ENCODE results near the gene MED16.

The MED16 gene

DNA sequence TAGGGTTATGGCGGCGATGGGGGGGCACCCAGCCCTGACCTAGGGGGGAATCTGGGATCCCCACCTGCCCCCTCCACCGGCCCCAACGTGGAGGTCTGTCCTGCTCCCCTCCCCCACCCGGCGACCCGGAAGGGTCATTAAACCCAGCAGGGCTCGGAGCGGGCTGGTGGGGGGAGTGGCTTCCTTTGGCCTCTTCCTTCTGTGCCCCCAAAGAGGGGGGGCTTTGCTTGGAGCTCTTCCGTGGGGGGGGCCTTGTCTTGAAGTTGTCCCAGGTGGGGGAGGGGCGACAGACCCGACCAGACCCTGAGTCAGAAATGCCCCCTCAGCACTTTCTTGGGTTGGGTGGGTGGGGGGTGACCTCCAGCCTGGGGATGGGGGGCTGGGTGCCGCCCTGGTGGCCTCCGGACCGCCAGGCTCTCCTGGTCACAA is 34.4 kb upstream of the MED16 start:
- no peak for DNase-seq

DNA sequence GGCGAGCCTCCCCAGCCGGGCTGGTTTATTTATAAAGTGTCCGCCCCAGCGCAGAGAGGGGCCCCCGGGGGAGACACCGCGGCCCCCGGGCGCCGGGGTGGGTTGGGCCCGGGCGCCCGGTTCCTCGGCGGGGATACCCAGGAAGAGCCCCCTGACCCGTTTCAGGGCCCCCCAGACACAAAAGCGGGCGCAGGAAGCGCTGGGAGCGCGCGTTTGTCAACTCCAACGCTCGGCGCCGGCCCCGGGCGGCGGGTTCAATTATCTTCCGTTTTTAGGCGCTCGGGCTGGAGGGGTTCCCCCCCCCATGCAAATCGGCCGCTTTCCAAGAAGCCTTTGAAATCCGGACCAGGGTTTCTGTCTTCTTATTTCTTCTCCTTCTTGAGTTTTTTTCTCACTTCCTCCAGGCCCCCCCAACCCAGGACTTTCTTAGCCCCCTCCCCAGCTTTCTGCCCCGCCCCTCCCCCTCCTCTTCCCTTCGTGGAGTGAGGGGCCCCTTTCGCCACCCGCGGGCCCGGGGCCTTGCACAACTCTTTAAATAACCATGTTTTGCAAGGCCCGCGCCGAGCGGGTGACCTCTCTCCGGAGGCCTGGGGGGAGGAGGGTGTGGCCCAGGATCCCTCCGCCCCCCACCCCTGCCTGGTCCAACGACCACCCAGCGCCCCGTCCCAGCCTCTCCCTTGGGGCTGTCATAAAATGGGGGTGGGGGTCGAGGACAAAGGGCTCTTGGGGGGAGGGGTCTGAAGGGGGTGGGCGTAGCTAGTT is 33.8 kb upstream of the MED16 start:
- DNase-seq = no peak

DNA sequence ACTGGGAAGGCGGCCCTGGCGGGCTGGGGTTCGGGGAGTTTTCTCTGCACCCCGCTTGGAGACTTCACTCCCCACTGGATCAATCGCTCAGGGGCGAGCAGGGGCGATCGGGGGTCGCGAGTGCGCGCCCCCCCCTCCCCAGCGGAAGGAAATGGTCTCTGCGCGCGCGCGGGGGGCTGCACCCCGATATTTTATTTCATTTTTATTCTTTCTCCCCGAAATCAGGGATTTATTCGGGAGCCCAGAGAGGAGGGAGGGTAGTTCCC is 33.3 kb upstream of the MED16 start:
- DNase-seq = no peak

DNA sequence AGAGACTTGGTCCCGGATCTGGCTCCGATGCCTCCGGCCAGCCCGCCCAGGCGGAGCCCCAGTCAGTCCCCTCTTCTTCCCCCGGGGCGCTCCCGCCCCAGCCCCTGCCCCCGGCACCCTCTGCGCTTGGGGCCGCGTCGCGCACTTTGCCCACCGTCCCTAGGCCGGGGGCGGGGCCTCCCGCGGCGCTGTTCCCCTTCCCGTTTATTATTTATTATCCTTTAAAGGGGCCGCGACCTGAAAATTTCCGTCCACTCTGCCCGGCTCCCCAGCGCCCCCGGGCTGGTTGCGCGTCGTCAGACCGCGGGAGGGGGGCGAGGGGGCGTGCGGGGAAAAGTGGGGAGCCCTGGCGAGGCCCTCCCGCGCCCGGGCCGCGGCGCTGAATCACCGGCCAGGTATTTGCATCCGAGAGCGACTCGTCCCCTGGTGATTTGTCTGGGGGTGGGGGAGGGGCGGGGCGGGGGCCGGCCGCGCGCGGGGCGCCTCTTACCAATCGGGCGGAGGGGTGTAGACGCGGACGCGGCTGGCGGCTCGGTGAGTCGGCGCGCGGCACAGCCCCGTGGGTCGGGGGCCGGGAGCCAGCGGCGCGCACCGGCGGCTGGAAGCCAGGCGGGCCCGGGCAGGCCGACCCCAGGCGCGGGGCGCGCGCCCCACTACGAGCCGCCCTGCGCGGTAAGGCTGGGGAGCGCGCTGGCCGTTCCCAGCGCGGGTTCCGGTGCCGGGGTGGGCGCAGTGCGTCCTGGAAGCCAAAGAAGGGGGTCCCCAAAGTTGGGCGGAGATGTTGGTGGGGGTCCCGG is 32.7 kb upstream of the MED16 start, which contains the start of gene ARID3A:
ARID3A (plus strand) TSS at position 510 of the 797 bp plus-strand sequence. CDS start 3,494 bp downstream, outside the sequence.
- peak; percentile 90 for DNase-seq

DNA sequence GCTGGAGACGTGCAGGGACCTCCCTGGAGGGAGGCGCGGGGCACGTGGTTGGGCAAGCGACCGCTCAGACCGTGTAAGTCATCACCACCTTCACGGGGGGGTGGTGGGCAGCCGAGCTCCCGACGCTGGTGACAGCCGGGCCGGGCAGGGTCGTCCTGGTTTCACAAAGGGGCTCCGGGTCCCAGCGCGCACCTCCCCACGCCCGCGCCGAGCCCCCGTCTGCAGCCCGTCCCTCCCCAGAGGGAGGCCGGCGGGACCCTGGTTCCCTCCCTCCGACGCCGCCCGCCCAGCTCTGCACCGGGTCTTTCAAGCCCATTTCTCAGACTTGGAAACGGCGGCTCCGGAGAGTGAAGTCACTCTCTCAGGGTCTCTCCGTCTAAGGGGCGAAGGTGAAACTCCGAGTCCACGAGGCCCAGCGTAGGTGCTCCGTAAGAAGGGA is 32.1 kb upstream of the MED16 start:
- no peak for DNase-seq

DNA sequence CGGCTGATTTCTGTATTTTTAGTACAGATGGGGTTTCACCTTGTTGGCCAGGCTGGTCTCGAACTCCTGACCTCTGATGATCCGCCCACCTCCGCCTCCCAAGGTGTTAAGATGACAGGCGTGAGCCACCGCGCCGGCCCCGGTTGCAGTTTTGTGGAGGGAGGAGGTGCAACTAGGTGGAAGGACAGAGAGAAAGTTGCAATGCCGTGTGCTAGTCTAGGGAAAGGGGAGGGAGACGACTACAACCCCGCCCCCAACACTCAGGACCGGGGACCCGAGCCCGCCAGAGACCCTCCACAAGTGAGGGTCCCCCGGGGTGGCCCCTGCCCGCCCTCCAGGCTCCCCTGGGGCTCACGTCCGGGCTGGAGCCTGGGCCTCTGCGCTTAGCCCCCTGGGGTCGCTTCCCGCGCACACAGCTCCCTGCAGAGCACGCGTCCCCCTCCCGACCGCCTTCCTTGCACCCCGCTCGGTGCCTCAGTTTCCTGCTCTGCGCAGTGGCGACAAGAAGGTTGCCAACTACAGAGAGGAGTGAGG is 31.6 kb upstream of the MED16 start:
- no peak for DNase-seq

DNA sequence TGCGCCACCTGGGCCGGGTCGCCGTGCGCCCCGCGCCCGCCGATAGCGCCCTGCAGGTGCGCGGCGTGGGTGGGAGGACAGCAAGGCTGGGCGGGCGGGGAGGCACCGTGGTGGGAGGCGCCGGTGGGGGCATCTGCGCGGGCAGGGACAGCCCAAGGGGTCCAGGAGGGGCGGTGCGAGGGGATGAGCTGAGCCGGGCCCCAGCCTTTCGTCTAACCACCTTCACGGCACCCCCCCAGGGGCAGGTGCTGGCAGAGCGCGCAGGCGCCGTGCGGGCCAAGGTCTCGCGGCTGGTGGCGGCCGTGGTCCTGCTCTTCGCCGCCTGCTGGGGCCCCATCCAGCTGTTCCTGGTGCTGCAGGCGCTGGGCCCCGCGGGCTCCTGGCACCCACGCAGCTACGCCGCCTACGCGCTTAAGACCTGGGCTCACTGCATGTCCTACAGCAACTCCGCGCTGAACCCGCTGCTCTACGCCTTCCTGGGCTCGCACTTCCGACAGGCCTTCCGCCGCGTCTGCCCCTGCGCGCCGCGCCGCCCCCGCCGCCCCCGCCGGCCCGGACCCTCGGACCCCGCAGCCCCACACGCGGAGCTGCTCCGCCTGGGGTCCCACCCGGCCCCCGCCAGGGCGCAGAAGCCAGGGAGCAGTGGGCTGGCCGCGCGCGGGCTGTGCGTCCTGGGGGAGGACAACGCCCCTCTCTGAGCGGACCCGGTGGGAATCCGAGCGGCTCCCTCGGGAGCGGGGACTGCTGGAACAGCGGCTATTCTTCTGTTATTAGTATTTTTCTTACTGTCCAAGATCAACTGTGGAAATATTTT is 27.3 kb upstream of the MED16 start:
- DNase-seq = no peak

DNA sequence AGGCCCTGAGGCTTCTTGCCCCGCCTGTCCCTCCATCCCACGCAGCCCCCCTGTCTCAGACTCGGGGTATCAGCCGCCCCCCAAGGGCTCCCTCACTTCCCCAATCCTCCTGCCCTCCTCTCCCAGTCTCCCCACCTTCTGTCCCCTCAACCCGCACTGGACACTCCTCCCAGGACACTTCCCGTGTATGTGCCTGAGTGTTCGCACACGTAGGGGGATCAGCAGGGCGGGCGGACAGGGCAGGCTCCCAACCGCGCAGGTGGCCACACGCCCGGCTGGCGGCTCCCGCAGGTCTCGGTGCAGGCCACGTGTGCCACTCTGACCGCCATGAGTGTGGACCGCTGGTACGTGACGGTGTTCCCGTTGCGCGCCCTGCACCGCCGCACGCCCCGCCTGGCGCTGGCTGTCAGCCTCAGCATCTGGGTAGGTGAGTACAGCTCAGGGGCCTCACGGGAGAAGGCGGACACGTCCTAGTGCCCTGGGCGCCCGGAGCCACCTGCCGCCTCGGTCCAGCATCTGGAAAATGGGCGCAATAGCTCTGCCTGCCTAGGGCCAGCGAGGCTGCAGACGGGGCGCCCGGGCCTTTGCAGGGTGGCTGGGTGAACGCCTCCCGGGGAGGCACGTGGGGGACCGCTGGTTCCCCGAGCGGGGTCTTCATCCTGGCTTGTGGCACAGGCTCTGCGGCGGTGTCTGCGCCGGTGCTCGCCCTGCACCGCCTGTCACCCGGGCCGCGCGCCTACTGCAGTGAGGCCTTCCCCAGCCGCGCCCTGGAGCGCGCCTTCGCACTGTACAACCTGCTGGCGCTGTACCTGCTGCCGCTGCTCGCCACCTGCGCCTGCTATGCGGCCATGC is 26.4 kb upstream of the MED16 start:
- DNase-seq = no peak

DNA sequence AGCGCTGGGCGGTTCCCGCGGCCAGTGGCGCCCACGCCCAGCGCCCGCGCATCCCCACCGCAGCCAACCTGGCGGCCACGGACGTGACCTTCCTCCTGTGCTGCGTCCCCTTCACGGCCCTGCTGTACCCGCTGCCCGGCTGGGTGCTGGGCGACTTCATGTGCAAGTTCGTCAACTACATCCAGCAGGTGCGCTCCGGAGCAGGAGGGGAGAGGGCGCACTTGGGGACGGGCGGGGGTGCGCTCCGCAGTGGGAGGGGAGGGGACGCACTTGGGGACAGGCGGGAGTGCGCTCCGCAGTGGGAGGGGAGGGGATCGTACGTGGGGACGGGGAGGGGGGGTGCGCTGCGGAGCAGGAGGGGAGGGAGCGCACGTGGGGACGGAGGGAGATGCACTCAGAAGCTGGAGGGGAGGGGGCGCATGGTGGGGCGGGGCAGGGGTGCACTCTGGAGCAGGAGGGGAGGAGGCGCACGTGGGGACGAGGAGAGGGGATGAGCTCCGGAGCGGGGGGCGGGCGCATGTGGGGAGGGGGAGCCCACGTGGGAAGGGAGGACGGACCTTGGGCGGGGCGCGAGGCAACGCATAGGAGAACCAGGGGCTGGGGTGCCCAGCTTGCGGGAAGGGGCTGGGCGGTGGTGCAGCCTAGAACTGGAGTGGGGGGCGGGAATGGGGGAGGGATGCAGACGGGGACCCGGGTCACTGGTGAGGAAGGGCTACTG is 25.7 kb upstream of the MED16 start:
- DNase-seq = no peak

DNA sequence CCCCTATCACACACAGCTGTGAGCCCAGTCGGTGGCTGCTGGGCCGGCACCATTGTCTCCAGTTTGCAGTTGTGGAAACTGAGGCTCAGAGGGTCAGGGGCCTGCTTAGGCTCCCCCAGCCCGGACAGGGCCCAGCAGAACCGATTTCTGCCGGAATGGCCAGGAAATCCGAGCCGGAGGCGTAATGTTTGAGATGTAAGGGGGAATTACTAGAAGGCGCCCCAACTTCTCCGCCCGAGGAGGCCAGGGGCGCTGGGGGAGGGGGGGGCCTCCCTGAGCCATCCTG is 25.1 kb upstream of the MED16 start:
- DNase-seq = no peak

DNA sequence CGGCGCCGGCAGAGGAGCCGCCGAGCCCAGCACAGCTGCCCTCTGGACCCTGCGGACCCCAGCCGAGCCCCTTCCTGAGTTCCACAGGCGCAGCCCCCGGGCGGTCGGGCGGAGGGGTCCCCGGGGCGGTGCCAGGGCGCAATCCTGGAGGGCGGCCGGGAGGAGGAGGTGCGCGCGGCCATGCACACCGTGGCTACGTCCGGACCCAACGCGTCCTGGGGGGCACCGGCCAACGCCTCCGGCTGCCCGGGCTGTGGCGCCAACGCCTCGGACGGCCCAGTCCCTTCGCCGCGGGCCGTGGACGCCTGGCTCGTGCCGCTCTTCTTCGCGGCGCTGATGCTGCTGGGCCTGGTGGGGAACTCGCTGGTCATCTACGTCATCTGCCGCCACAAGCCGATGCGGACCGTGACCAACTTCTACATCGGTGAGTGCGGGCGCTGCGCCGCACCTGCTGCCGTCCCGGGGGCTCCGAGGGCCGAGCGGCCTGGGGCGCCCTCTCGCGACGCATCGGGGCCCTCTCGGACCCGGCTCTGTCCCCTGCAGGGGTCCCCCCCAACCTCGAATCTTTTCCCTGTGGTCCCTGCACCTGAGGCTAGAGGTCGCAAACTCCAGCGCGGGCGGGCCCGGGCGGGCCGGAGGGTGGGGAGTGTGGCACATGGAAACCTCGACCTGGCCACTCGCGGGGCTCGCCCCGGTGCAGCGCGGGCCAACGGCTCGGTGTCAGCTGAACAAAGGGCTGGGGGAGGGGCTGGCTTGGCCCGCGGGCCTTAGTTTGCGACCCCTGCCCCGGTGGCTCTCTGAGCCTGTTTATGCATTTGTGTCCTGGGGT is 24.6 kb upstream of the MED16 start, which contains the start of gene KISS1R:
KISS1R (plus strand) TSS at position 11 of the 829 bp plus-strand sequence; CDS start at position 181, 170 bp downstream.
- peak; percentile 32 for DNase-seq

DNA sequence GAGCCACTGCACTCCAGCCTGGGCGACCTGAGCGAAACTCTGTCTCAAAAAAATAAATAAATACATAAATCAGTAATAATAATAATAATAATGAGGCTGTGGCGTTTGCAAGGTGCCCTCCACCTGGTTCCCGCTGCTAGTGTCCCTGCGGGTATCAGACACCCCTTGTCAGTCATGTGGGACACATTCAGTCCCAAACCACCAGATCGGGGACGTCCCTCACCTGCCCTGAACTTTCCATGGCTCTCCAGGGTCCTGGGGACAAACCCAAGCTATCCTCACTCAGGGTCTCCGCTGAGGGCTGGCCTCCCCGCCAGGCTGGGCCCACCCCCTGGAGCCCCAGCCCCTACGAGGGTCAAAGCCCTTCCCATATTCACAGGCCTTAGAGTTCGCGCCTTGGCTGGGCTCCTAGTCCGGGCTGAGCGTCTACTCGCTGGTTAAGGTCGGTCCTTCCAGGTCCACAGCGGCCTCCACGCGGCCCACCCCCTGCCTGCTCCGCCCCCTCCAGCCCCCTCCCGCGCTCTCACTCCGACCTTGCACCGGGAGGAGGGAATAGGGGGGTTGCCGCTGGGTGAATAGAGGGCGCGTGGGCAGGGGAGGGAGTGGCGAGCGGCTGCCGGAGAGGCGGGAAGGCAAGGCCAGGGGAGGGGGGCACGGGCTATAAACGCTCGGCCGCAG is 23.8 kb upstream of the MED16 start:
- no peak for DNase-seq

DNA sequence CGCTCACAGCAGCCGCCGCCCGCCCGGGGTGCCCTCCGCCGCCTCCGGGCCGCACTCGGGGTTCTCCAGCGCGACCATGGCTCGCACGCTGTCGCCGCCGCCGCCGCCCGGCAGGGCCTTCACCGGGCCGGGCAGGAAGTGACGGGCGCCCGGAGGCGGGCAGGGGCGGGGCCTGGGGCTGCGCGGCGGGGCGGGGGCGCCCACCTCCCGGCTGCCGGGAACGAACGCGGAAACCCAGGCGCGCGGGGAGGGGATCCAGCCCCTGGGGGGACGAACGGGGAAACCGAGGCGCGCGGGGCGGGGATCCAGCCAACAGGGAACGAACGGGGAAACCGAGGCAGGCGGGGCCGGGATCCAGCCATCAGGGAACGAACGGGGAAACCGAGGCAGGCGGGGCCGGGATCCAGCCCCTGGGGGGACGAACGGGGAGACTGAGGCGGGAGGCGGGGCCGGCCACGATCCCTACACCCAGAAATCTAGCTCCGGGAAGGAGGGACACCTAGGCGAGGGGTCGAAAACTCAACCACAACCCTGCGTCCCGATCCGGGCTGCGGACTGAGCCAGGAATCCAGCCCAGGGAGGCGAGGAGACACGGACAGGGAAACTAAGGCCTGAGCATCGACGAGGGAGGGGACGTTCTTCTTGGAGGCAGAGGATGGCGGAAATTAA is 20.2 kb upstream of the MED16 start, which contains the start of gene R3HDM4:
R3HDM4 (minus strand) TSS at position 140 of the 669 bp plus-strand sequence; CDS start at position 78, 62 bp downstream.
- DNase-seq = peak; percentile 39

DNA sequence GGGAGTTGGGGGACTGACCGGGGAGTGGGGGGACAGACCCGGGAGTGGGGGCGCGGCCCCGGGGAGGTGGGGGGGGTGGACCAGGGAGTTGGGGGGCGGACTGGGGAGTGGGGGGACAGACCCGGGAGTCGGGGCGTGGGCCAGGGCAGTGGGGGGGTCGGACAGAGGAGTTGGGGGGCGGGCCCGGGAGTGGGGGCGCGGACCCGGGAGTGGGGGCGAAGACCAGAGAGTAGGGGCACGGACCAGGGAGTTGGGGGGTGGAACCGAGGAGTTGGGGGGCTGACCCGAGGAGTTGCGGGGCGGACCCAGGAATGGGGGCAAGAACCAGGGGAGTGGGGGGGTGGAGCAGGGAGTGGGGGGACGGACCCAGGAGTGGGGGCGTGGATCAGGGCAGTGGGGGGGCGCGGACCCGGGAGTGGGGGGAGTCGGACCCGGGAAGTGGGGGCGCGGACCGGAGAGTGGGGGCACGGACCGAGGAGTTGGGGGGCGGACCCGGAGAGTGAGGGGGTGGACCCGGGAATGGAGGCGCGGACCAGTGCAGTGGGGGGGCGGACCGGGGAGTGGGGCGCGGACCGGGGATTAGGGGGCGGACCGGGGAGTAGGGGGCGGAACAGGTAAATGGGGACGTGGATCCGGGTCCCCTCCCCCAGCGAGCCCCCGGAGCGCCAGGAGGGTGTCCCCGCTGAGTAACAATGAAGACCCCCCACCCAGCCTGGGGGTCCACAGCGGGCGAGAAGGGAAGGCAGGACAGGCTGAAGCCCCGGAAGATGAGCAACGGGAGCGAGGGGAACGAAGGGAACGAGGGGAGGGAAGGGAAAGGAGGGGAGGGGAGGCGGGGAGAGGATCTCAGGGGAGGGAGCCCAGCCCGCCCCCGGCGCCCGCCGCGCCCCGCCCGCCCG is 19.4 kb upstream of the MED16 start:
- no peak for DNase-seq

DNA sequence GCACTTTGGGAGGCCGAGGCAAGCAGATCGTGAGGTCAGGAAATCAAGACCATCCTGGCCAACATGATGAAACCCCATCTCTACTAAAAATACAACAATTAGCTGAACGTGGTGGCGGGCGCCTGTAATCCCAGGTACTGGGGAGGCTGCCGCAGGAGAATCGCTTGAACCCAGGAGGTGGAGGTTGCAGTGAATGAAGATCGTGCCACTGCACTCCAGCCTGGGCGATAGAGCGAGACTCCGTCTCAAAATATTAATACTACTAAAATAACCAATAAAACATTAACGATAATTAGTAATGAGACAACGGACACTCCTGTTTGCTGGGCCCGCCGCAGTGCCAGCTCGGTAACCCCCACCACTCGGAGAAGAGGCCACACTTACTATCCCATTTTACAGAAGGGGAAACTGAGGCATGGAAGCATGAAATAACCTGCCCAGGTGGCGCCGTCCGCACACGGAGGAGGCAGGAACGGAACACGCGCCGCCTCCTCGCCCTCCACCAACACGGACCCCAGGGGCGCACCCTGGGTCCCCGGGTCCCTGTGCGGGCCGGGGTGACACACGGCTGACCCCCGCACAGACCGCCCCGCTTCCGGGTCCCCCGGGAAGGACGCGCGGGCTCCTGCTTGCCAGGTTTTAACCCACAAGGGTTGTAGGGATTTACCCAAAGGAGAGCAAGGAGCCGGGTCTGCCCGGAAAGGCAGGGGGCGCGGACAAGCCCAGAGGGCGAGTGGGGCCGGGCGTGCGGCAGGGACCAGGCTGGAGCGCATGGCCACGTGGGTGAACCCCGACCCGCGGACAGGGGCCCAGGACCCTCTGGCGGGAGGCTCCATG is 18.4 kb upstream of the MED16 start:
- DNase-seq = no peak

DNA sequence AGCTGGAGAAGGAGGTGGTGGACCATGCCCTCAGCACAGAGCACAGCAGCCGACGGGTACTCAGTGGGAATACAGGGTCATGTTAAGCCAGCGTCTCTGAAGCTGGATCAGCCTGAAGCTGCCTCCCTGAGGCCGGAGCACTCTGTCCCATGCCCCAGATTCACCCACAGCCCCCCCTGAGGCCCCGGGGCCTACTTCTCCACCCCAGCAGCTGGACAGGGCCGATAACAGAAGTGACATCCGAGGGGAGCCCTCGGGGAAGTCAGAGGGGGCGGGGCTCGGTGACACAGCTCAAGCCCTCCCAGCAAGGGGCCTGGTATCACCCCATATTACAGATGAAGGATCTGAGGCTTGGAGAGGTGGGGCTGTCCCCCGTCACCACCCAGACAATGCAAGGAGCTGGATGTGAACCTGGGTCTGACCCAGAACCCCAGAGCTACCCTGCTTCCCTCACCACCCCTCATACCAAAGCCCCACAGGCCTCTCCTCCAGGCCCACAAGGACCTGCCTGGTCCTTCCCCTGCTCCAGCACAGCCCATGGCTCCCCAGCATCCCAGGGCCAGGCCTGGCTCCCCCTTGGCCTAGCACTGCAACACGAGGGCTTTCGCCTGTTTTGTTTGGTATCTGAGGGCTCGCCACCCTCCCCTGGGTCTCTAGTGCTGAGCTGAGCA is 14.3 kb upstream of the MED16 start:
- DNase-seq = no peak

DNA sequence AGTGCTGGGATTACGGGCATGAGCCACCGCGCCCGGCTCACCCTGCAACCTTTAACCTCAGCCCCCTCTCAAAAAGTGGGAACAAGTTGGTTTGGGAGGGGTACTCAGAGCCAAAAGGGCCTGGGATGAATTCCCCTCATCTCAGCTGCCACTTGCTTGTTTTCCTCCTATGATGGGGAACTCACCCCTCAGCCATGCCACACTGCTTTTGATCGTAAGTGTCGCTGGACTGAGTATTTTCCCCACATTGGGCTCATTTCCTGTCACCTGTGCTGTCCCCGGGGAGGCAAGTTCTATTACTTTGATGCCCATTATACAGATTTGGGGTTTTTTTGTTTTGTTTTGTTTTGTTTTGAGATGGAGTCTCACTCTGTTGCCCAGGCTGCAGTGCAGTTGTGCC is 13.5 kb upstream of the MED16 start:
- DNase-seq = no peak

Data from T1000 (cell line).